HepG2 (cell line): ENCODE results near the gene LENEP. TPM values are rescaled to one million over a fixed set of nuclear protein-coding genes. Genes with fewer than 3 reads are reported as not detected.
A peak's percentile ranks its signal among the peaks of the same experiment; 100 is the strongest.

Experiments used
- FLYWCH1 ChIP-seq: sonication (generic); formaldehyde crosslinking; IDR thresholded peaks from 2 replicates; pipeline ENCODE4 v1.8.1; 2023; ENCODE audit warnings: mild to moderate bottlenecking, missing genetic modification reagents
- IRF2 ChIP-seq: IDR thresholded peaks from 2 replicates; pipeline ENCODE4 v1.6.1; 2018; ENCODE audit warnings: missing genetic modification reagents, missing compliant biosample characterization
- JUND ChIP-seq: sonication (generic); formaldehyde crosslinking; IDR thresholded peaks from 2 replicates; pipeline ENCODE4 v1.8.0; 2022; ENCODE audit warnings: mild to moderate bottlenecking, missing genetic modification reagents
- MAFF ChIP-seq: IDR thresholded peaks from 2 replicates; pipeline ENCODE4 v1.6.1; 2011; ENCODE audit warnings: low read depth, low read length, improper control_type of control experiment
- PLRG1 ChIP-seq: fragments of 450-650 bp; conservative IDR thresholded peaks from 2 replicates; pipeline ENCODE4 v1.6.1; 2016
- PRMT3 ChIP-seq: sonication (generic); formaldehyde crosslinking; IDR thresholded peaks from 2 replicates; pipeline ENCODE4 v1.8.1; 2022; ENCODE audit warnings: low read depth, mild to moderate bottlenecking, moderate library complexity, missing genetic modification reagents, borderline replicate concordance
- SMAD3 ChIP-seq: sonication (generic); formaldehyde crosslinking; IDR thresholded peaks from 2 replicates; pipeline ENCODE4 v1.4.0; 2020; ENCODE audit warnings: missing genetic modification reagents
- TFDP2 ChIP-seq: sonication (generic); formaldehyde crosslinking; IDR thresholded peaks from 2 replicates; pipeline ENCODE4 v1.4.0; 2020; ENCODE audit warnings: missing genetic modification reagents
- ZFP62 ChIP-seq: sonication (generic); formaldehyde crosslinking; IDR thresholded peaks from 2 replicates; pipeline ENCODE4 v1.4.0; 2020; ENCODE audit warnings: missing genetic modification reagents
- ZNF280D ChIP-seq: sonication (generic); formaldehyde crosslinking; IDR thresholded peaks from 2 replicates; pipeline ENCODE4 v1.5.1; 2020; ENCODE audit warnings: mild to moderate bottlenecking, missing genetic modification reagents
- ZNF407 ChIP-seq: sonication (generic); formaldehyde crosslinking; IDR thresholded peaks from one replicate; pipeline ENCODE4 v1.5.1; 2020; ENCODE audit warnings: mild to moderate bottlenecking, missing genetic modification reagents; ENCODE audit errors: not compliant biosample characterization
- ZNF468 ChIP-seq: sonication (generic); formaldehyde crosslinking; IDR thresholded peaks from 2 replicates; pipeline ENCODE4 v1.8.0; 2022; ENCODE audit warnings: mild to moderate bottlenecking, moderate library complexity, missing genetic modification reagents
- ZNF503 ChIP-seq: sonication (generic); formaldehyde crosslinking; IDR thresholded peaks from 2 replicates; pipeline ENCODE4 v1.4.0; 2020; ENCODE audit warnings: missing genetic modification reagents
- ZNF781 ChIP-seq: sonication (generic); formaldehyde crosslinking; IDR thresholded peaks from 2 replicates; pipeline ENCODE4 v1.5.1; 2020; ENCODE audit warnings: borderline replicate concordance, mild to moderate bottlenecking, missing genetic modification reagents; ENCODE audit errors: not compliant biosample characterization
- ZSCAN12 ChIP-seq: sonication (generic); formaldehyde crosslinking; IDR thresholded peaks from 2 replicates; pipeline ENCODE4 v1.9.0; 2021; ENCODE audit warnings: mild to moderate bottlenecking, missing genetic modification reagents
- polyA plus RNA-seq, 8 experiments: library from polyadenylated mRNA; depleted of rRNA in 3 of 8; stranded (reverse) in 7 of 8; unstranded in 1 of 8; fragments of >200 nt; fragmentation: Illumina TruSeq in 4 of 8; extraction: Trizol in 4 of 8; gene quantifications; 2 replicates each; pipeline versions ENCODE4 v1.2.1 to v1.2.3, GENCODE V29; 2011 to 2016; ENCODE audit warnings: low read depth in 4 of 8, missing spikeins in 1 of 8, mixed read lengths in 1 of 8; ENCODE audit not compliant: insufficient read depth in 1 of 8
- total RNA-seq, 5 experiments: library from RNA; depleted of rRNA; stranded (reverse); fragments of >200 nt; fragmentation: Illumina TruSeq; extraction: Trizol; gene quantifications; 2 replicates each; pipeline ENCODE4 v1.2.3, GENCODE V29; 2016; ENCODE audit warnings: low read depth in 1 of 5

LENEP gene
- total and polyA plus RNA-seq, 2 of the 13 experiments (the other 11 are each of a cell fraction or from before 2014, with no cell fraction given), result 0.29 TPM; not detected in 1

- TF ChIP-seq IRF2 (0 out of 2 replicates have a peak, but pooled peaks have one; percentile 10), ZNF280D (CRISPR knock-in tag) (no peak), ZNF468 (CRISPR knock-in tag) (no peak), ZFP62 (CRISPR knock-in tag) (no peak), PLRG1 (no peak), ZNF503 (CRISPR knock-in tag) (no peak), ZNF407 (no peak), ZSCAN12 (no peak), FLYWCH1 (CRISPR knock-in tag) (no peak), PRMT3 (CRISPR knock-in tag) (no peak), JUND (CRISPR knock-in tag) (no peak), MAFF (peak; percentile 4; the same call in 1 of the 2 replicates), ZNF781 (no peak), TFDP2 (CRISPR knock-in tag) (no peak), SMAD3 (CRISPR knock-in tag) (no peak)
Observed at GRCh38 chr1:154970631-154971340, 22.6 kb upstream of the LENEP start, which contains the start of gene SHC1 (continued).
